ENCODE measurements around the gene UVRAG. TPM values are rescaled to one million over a fixed set of nuclear protein-coding genes. Genes with fewer than 3 reads are reported as not detected.

The UVRAG gene
- total RNA-seq, 1 donor: 28.2 TPM

- H3K79me2 ChIP-seq (ENCODE audit: insufficient read depth, low read length): no peaks in the 10 kb centered on the region
- no peaks in the 10 kb centered on the region for H3K27me3 ChIP-seq (ENCODE audit: insufficient read depth, low read length)
- no peak overlapping the region for H2AFZ ChIP-seq (ENCODE audit: low read length)
- no peak for TF ChIP-seq CTCF (IDR thresholded peaks at IDR 0.05; ENCODE audit: extremely low read depth, low read depth, low read length)
- no peak overlapping the region for H3K4me3 ChIP-seq (ENCODE audit: insufficient read depth, low read length)
- H3K4me1 ChIP-seq (ENCODE audit: insufficient read depth, low read length): peaks cover 3% of the 10 kb centered on the region
- no peak overlapping the region for H3K4me2 ChIP-seq (ENCODE audit: insufficient read depth, low read length)
- no peaks in the 10 kb centered on the region for H3K36me3 ChIP-seq (ENCODE audit: insufficient read depth, low read length)
- H4K20me1 ChIP-seq (ENCODE audit: insufficient read depth, low read length): no peaks in the 10 kb centered on the region
- H3K27ac ChIP-seq (ENCODE audit: low read depth, low read length): no peak overlapping the region
- DNase-seq (ENCODE audit: insufficient read length, low spot score, missing footprints): peak; percentile 44
- H3K9me3 ChIP-seq (ENCODE audit: low read depth, low read length): no peaks in the 10 kb centered on the region
Measured at GRCh38 chr11:75792997-75793800, 21.8 kb upstream of the UVRAG start.

GRCh38 chr11:75793966-75794365 lies 21.0 kb upstream of the UVRAG start:
- H3K27me3 ChIP-seq (ENCODE audit: insufficient read depth, low read length): no peaks in the 10 kb centered on the region
- H2AFZ ChIP-seq (ENCODE audit: low read length): no peak overlapping the region
- H4K20me1 ChIP-seq (ENCODE audit: insufficient read depth, low read length): no peaks in the 10 kb centered on the region
- no peak overlapping the region for H3K4me3 ChIP-seq (ENCODE audit: insufficient read depth, low read length)
- peak; percentile 26 for DNase-seq (ENCODE audit: insufficient read length, low spot score, missing footprints)
- no peaks in the 10 kb centered on the region for H3K79me2 ChIP-seq (ENCODE audit: insufficient read depth, low read length)
- no peaks in the 10 kb centered on the region for H3K9me3 ChIP-seq (ENCODE audit: low read depth, low read length)
- peaks cover 3% of the 10 kb centered on the region for H3K4me1 ChIP-seq (ENCODE audit: insufficient read depth, low read length)
- no peak overlapping the region for H3K27ac ChIP-seq (ENCODE audit: low read depth, low read length)
- no peak overlapping the region for H3K4me2 ChIP-seq (ENCODE audit: insufficient read depth, low read length)
- H3K36me3 ChIP-seq (ENCODE audit: insufficient read depth, low read length): no peaks in the 10 kb centered on the region
- no peak for TF ChIP-seq CTCF (IDR thresholded peaks at IDR 0.05; ENCODE audit: extremely low read depth, low read depth, low read length)

- no peak for DNase-seq (ENCODE audit: insufficient read length, low spot score, missing footprints)
- Histone ChIP-seq H3K27ac (ENCODE audit: low read depth, low read length) (no peak overlapping the region), H4K20me1 (ENCODE audit: insufficient read depth, low read length) (no peaks in the 10 kb centered on the region), H3K4me3 (ENCODE audit: insufficient read depth, low read length) (no peak overlapping the region), H3K36me3 (ENCODE audit: insufficient read depth, low read length) (no peaks in the 10 kb centered on the region), H2AFZ (ENCODE audit: low read length) (peak overlapping the region; percentile 20), H3K4me1 (ENCODE audit: insufficient read depth, low read length) (peaks cover 3% of the 10 kb centered on the region), H3K79me2 (ENCODE audit: insufficient read depth, low read length) (no peaks in the 10 kb centered on the region), H3K4me2 (ENCODE audit: insufficient read depth, low read length) (no peak overlapping the region), H3K27me3 (ENCODE audit: insufficient read depth, low read length) (no peaks in the 10 kb centered on the region), H3K9me3 (ENCODE audit: low read depth, low read length) (no peaks in the 10 kb centered on the region)
- no peak for TF ChIP-seq CTCF (IDR thresholded peaks at IDR 0.05; ENCODE audit: extremely low read depth, low read depth, low read length)
Measured at GRCh38 chr11:75795276-75796090, 19.5 kb upstream of the UVRAG start.

- Histone ChIP-seq H3K9me3 (ENCODE audit: low read depth, low read length) (no peaks in the 10 kb centered on the region), H3K4me1 (ENCODE audit: insufficient read depth, low read length) (peaks cover 3% of the 10 kb centered on the region), H3K79me2 (ENCODE audit: insufficient read depth, low read length) (no peaks in the 10 kb centered on the region), H3K27me3 (ENCODE audit: insufficient read depth, low read length) (no peaks in the 10 kb centered on the region), H3K4me3 (ENCODE audit: insufficient read depth, low read length) (no peak overlapping the region), H2AFZ (ENCODE audit: low read length) (no peak overlapping the region), H3K36me3 (ENCODE audit: insufficient read depth, low read length) (no peaks in the 10 kb centered on the region), H3K4me2 (ENCODE audit: insufficient read depth, low read length) (no peak overlapping the region), H3K27ac (ENCODE audit: low read depth, low read length) (no peak overlapping the region), H4K20me1 (ENCODE audit: insufficient read depth, low read length) (no peaks in the 10 kb centered on the region)
- DNase-seq (ENCODE audit: insufficient read length, low spot score, missing footprints): peak; percentile 39
- no peak for TF ChIP-seq CTCF (IDR thresholded peaks at IDR 0.05; ENCODE audit: extremely low read depth, low read depth, low read length)
Measured at GRCh38 chr11:75796091-75796435, 18.9 kb upstream of the UVRAG start.

Data from osteoblast (primary cell).